ENCODE data around the gene CNPY1. TPM values are rescaled to one million over a fixed set of nuclear protein-coding genes. Genes with fewer than 3 reads are reported as not detected.

CNPY1 gene
- polyA plus RNA-seq, 1 experiment, result not detected

- Histone ChIP-seq H3K27me3 (ENCODE audit: control insufficient read depth, insufficient read depth, low read length) (peaks cover 2% of the 10 kb centered on the region), H3K4me3 (ENCODE audit: low read depth, low read length) (no peak overlapping the region)
- CTCF ChIA-PET, result no interaction called here
These were observed 63.1 kb downstream of the CNPY1 start for GRCh38 chr7:155483245-155483644.

DNA sequence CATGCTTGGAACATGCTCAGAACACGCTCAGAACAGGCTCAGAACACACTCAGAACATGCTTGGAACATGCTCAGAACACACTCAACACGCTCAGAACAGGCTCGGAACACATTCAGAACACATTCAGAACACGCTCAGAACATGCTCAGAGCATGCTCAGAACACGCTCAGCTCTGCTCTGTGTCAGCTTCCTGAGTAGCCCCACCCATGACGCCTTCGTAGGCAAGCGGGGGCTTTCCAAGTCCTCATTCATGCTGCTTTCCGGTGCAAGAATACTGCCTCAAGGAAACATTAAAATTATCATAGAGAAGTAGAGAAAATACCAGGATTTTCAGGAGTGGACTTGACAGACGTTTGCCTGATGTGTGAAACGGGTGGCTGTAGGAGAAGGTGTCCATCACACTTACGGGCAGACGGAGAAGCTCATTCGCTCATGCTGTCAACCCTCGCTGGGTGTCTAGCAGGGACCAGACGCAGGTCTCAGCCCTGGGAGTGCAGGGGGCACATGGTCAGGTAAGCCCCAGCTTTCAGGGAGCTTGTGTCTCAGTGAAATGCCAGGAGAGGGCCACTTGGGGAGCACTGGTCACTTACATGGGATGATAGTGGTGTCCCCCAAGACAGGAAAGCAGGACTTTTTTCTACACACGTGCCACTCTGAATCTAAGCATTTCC, 63.7 kb downstream of the CNPY1 start:
- no peak for TF ChIP-seq CTCF (IDR thresholded peaks at IDR 0.05; ENCODE audit: low read depth, low read length)
- peaks cover 2% of the 10 kb centered on the region for H3K27me3 ChIP-seq (ENCODE audit: control insufficient read depth, insufficient read depth, low read length)
- ChIA-PET CTCF (interaction anchor here (0.6 kb wide), 1 partner anchor 20 kb away, joined by 3 read pairs; no protein-coding TSS in a partner anchor), POLR2A (no interaction called here)
- no peak overlapping the region for H3K27ac ChIP-seq (ENCODE audit: low read depth, low read length)
- DNase-seq (ENCODE audit: low read depth, low spot score), result no peak
- H3K9me3 ChIP-seq (ENCODE audit: control insufficient read depth, insufficient read depth, low read length), result peaks cover 5% of the 10 kb centered on the region; the same call in 1 of the 2 replicates
- no peak overlapping the region for H3K4me3 ChIP-seq (ENCODE audit: low read depth, low read length)

More at GRCh38 chr7:155483245-155483644, 63.1 kb downstream of the CNPY1 start:
- H3K27ac ChIP-seq (ENCODE audit: low read depth, low read length), result no peak overlapping the region
- no peak for DNase-seq (ENCODE audit: low read depth, low spot score)
- no peak for TF ChIP-seq CTCF (IDR thresholded peaks at IDR 0.05; ENCODE audit: low read depth, low read length)
- POLR2A ChIA-PET, result no interaction called here
- peaks cover 5% of the 10 kb centered on the region; the same call in 1 of the 2 replicates for H3K9me3 ChIP-seq (ENCODE audit: control insufficient read depth, insufficient read depth, low read length)

- ChIA-PET CTCF (no interaction called here), POLR2A (no interaction called here)
- DNase-seq (ENCODE audit: low read depth, low spot score), result no peak
- Histone ChIP-seq H3K4me3 (ENCODE audit: low read depth, low read length) (no peak overlapping the region), H3K27ac (ENCODE audit: low read depth, low read length) (no peak overlapping the region), H3K27me3 (ENCODE audit: control insufficient read depth, insufficient read depth, low read length) (peaks cover 2% of the 10 kb centered on the region), H3K9me3 (ENCODE audit: control insufficient read depth, insufficient read depth, low read length) (peaks cover 5% of the 10 kb centered on the region; the same call in 1 of the 2 replicates)
- TF ChIP-seq CTCF (IDR thresholded peaks at IDR 0.05; ENCODE audit: low read depth, low read length), result no peak
These were observed 64.6 kb downstream of the CNPY1 start for GRCh38 chr7:155481764-155482163.

DNA sequence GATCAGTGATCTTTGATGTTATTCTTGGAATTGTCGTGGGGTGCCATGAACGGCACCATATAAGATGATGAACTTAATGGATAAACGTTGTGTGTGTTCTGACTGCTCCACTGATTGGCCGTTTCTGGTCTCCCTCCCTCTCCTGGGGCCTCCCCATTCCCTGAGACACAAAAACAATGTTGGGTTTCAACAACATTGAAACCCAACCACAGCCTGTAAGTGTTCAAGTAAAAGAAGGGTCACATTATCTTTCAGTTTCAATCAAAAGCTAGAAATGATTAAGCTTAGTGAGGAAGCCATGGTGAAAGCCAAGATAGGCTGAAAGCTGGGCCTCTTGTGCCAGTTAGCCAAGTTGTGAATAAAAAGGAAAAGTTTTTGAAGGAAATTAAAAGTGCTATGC, 68.9 kb downstream of the CNPY1 start:
- H3K4me3 ChIP-seq (ENCODE audit: low read depth, low read length), result no peak overlapping the region
- no peak for TF ChIP-seq CTCF (IDR thresholded peaks at IDR 0.05; ENCODE audit: low read depth, low read length)
- ChIA-PET POLR2A (no interaction called here), CTCF (no interaction called here)
- H3K27ac ChIP-seq (ENCODE audit: low read depth, low read length), result no peak overlapping the region
- DNase-seq (ENCODE audit: low read depth, low spot score), result no peak
- peaks cover 4% of the 10 kb centered on the region; the same call in 1 of the 2 replicates for H3K9me3 ChIP-seq (ENCODE audit: control insufficient read depth, insufficient read depth, low read length)
- H3K27me3 ChIP-seq (ENCODE audit: control insufficient read depth, insufficient read depth, low read length), result peaks cover 14% of the 10 kb centered on the region

GRCh38 chr7:155471718-155472117, 74.6 kb downstream of the CNPY1 start:
- DNase-seq (ENCODE audit: low read depth, low spot score), result no peak
- no peak for TF ChIP-seq CTCF (IDR thresholded peaks at IDR 0.05; ENCODE audit: low read depth, low read length)
- H3K27ac ChIP-seq (ENCODE audit: low read depth, low read length), result no peak overlapping the region
- peaks cover 68% of the 10 kb centered on the region for H3K27me3 ChIP-seq (ENCODE audit: control insufficient read depth, insufficient read depth, low read length)
- POLR2A ChIA-PET, result no interaction called here
- H3K9me3 ChIP-seq (ENCODE audit: control insufficient read depth, insufficient read depth, low read length), result no peaks in the 10 kb centered on the region; the same call in 1 of the 2 replicates
- H3K4me3 ChIP-seq (ENCODE audit: low read depth, low read length), result no peak overlapping the region
- CTCF ChIA-PET, result interaction anchor here (0.6 kb wide), 1 partner anchor 497 kb away, joined by 8 read pairs; no protein-coding TSS in a partner anchor

All from AG04450 (cell line).